ENCODE results near the gene GABRR2.
"Not testable (repeated sequence)": the region's sequence is repeated elsewhere in the genome, so short reads cannot be mapped to it uniquely, and the experiment has no call there.

Gene GABRR2

GRCh38 chr6:89255417-89255816 lies 59.7 kb downstream of the GABRR2 start:
- DNase-seq = no peak

GRCh38 chr6:89254569-89254968 lies 60.5 kb downstream of the GABRR2 start:
- DNase-seq = no peak

DNA sequence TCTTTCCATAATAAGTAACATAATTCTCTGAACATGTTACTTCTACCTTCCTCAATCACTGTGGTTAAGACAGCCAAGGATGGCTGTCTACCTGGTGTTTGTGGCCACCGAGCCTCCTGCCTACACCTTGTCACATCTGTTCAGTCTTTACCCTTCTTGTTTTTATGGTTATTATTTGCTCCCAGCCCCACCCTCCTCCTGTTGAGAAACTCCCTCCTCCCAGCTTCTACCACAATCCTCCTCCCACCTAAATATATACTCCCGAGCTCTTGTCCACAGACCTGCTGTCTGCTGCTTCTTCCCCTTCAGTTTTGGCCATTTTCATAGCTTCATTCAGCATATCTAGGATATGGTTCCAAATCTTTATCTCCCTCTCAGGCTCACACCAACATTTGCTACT lies 62.2 kb downstream of the GABRR2 start:
- DNase-seq = no peak

DNA sequence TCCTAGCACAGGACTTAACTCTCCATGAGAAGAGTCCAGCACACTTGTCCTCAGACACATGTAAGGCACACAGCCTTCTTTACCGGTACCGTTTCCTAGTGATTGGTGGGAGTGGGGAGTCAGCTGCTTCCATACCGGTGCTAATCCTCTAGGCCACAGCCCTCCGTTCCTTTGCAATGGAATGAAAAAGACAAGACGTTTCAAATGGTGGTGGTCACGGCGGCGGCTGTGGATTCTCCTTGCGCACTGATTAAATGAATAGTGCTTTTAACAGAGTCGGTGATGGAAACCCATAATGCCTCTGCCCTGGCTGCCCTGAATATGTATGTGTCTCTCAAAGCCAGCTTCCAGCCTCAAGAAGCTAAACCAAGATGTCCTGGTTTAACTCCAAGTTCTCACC lies 63.1 kb downstream of the GABRR2 start:
- no peak for DNase-seq

- no peak for DNase-seq
Observed at GRCh38 chr6:89251170-89251569, 63.9 kb downstream of the GABRR2 start.

GRCh38 chr6:89250239-89250638 lies 64.9 kb downstream of the GABRR2 start:
- no peak for DNase-seq

GRCh38 chr6:89244241-89244985 lies 70.7 kb downstream of the GABRR2 start:
- no peak for DNase-seq

- no peak for DNase-seq
Observed at GRCh38 chr6:89243331-89243629, 71.8 kb downstream of the GABRR2 start.

GRCh38 chr6:89242574-89243330 lies 72.3 kb downstream of the GABRR2 start:
- DNase-seq = no peak

GRCh38 chr6:89239338-89239737 lies 75.8 kb downstream of the GABRR2 start:
- peak; percentile 44 for DNase-seq

DNA sequence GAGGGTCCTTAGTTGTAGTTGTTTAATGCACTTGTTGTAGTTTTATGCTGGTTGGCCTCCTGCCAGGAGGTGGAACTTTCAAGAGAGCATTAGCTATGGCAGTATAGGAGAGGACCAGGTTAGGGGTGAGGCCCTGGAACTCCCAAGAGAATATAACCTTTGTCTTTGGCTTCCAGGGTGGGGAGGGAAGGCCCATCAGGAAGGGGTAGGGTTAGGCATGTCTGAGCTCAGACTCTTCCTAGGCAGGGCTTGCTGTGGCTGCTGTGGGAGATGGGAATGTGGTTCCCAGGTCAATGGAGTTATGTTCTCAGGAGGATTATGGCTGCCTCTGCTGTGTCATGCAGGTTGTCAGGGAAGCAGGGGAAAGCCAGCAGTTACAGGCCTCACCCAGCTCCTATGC lies 77.9 kb downstream of the GABRR2 start:
- DNase-seq = no peak

GRCh38 chr6:89233605-89234004 lies 81.5 kb downstream of the GABRR2 start:
- not testable (repeated sequence) for DNase-seq

GRCh38 chr6:89222712-89223039 lies 92.4 kb downstream of the GABRR2 start:
- DNase-seq = no peak

DNA sequence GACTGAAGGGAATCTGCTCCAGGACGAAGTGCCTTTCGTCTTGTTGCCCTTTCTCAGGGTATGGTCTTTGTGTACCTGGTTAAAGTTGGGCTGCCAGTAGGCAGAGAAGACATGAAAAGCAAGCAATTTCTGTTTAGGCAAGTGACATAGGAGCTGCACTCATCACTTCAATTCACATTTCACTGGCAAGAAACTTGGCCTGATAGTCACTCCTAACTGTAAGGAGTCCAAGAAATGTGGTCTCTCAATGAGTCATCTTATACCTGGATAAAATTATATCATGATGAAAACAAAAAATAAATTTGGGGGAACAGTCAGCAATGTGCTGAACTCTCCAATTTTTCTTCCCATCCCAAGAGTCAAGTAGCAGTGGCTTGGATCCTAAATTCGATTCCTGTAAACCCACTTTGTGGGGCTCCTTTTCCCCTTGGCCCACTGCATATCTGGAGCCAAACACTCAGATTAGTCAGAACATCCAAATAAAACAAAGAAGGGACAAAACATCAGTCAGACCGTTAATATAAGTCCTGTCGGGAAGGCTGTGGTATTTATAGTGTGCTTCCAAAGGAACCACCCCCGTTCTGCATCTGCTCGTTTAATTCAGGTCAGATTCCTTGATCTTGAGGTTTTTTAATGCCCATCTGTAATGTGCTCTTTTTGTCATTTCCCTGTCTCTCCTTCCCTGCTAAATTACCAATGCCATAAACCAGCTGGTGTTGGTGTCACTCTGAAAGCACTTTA lies 93.0 kb downstream of the GABRR2 start:
- DNase-seq = no peak

GRCh38 chr6:89221129-89221528 lies 94.0 kb downstream of the GABRR2 start:
- no peak for DNase-seq

DNA sequence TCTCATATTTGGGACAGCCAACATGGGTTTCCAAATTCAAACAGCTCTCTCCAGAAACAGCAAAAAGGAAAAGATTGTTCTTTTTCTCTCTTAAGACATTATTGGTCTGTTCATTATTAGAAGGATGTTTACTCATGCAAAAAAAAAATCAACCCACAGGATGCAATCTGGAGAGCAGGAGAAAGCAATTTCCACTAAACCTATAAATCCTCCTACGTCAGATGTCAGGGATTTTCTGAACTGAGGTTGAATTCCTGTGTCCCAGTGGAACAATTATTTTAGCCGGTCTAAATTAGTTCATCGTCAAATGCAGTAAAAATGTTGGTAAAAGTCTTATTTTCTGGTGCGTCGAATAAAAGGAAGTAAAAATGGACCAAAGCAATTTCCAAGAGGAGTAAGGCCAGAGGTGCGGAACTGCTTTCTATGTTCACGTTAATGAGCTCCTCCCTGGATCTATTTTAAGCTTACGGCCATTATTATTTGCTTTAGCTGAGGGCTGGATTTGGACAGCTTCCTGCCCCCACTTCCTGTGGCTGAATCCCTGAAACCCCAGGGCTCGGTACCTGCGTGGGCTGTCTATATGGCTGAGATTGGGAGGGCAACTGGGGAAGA lies 97.7 kb downstream of the GABRR2 start, which contains the start of gene GABRR1:
Gene GABRR1, minus strand, starts transcription at position 60 of the 612 bp plus-strand sequence. Its CDS starts 36 bp downstream, at position 24.
- DNase-seq = no peak

GRCh38 chr6:89216411-89216810 lies 98.7 kb downstream of the GABRR2 start:
- DNase-seq = no peak

GRCh38 chr6:89215391-89215790 lies 99.7 kb downstream of the GABRR2 start:
- DNase-seq = no peak

- DNase-seq = no peak
Observed at GRCh38 chr6:89214197-89214596, 100.9 kb downstream of the GABRR2 start.

GRCh38 chr6:89212472-89212871 lies 102.6 kb downstream of the GABRR2 start:
- DNase-seq = no peak

- no peak for DNase-seq
Observed at GRCh38 chr6:89209457-89209856, 105.6 kb downstream of the GABRR2 start.

DNA sequence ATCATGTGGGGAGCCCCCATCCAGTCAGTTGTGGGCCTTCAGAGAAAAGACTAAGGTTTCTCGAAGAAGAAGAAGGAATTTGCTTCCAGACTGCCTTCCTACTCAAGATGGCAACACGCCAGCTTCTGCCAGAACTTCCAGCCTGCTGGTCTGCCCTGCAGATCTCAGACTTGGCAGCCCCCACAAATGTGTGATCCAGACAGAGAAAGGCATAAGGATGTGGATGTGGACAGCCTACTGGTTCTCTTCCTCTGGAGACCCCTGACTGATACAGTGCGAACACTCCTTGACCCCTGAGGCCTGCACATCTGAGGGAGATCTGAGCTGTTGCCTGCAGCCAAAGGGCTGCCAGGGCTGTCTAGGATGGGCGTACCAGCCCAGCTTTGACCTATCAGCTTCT lies 106.5 kb downstream of the GABRR2 start:
- DNase-seq = no peak

Data from stimulated activated CD4-positive, alpha-beta T cell treated with anti-CD3 and anti-CD28 coated beads, Interleukin-15, amount 100 ng/mL, for 24 hours (primary cell).